Mammary epithelial cell (primary cell): ENCODE results near the gene GPR137B.

Experiments used
- EZH2 ChIP-seq: IDR thresholded peaks from 2 replicates; pipeline ENCODE4 v1.6.1; 2012; ENCODE audit warnings: low read length, inconsistent platforms, borderline replicate concordance
- TF ChIP-seq, protein P1 (sequence below), 2 donors: IDR thresholded peaks in 1 of 2; conservative IDR thresholded peaks in 1 of 2; 2 replicates each; pipeline ENCODE4 v1.5.1; 2011 to 2012; ENCODE audit warnings: inconsistent platforms in 2 of 2, low read length in 2 of 2, mild to moderate bottlenecking in 2 of 2, control low read depth in 1 of 2, low read depth in 1 of 2; ENCODE audit not compliant: insufficient read depth in 1 of 2; ENCODE audit errors: extremely low read depth in 1 of 2

DNA sequence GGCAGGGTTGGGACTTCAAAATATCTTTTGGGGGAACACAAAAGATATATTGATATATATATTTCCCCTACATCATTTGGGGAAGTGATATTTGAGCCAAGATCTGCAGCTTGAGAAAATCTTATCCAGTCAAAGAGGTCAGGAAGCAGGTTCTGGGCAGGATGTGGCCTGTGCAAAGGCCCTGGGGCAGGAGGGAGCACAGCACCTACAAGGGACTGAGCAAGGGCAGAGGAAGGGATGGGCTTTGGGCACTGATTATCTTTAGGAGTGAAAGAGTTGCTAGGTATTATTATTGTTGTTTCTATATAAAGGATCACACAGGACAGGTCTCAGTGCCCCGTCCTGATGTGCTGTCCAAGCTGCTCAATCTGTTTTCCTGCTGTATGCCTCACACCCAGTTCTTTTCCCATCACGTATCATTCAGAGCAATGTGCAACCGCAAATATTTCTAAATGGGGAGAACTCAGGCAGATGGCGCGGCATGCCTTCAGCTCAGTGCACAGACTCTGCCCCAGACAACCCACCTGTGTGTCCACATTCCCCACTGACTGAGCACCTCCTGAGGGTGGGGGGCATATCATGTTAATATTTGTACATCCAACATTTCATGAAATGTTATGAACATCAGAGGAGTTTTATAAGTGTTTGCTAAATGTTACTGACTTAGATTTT is 28.1 kb upstream of the GPR137B start:
- TF ChIP-seq EZH2: no peak
- TF ChIP-seq, protein P1, sequence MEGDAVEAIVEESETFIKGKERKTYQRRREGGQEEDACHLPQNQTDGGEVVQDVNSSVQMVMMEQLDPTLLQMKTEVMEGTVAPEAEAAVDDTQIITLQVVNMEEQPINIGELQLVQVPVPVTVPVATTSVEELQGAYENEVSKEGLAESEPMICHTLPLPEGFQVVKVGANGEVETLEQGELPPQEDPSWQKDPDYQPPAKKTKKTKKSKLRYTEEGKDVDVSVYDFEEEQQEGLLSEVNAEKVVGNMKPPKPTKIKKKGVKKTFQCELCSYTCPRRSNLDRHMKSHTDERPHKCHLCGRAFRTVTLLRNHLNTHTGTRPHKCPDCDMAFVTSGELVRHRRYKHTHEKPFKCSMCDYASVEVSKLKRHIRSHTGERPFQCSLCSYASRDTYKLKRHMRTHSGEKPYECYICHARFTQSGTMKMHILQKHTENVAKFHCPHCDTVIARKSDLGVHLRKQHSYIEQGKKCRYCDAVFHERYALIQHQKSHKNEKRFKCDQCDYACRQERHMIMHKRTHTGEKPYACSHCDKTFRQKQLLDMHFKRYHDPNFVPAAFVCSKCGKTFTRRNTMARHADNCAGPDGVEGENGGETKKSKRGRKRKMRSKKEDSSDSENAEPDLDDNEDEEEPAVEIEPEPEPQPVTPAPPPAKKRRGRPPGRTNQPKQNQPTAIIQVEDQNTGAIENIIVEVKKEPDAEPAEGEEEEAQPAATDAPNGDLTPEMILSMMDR (conservative IDR thresholded peaks at IDR 0.05 in 1 of 2, IDR thresholded peaks at IDR 0.05 in 1 of 2; ENCODE audit: extremely low read depth in 1 of 2, insufficient read depth in 1 of 2, low read depth in 1 of 2, low read length in 2 of 2): no peak
